ENCODE results near the gene CTIF.
"Not testable (repeated sequence)": the region's sequence is repeated elsewhere in the genome, so short reads cannot be mapped to it uniquely, and the experiment has no call there.

The CTIF gene

GRCh38 chr18:48861181-48861708 lies 322.4 kb downstream of the CTIF start:
- no peak for DNase-seq

- DNase-seq = no peak
These were observed 323.3 kb downstream of the CTIF start for GRCh38 chr18:48862132-48862531.

DNA sequence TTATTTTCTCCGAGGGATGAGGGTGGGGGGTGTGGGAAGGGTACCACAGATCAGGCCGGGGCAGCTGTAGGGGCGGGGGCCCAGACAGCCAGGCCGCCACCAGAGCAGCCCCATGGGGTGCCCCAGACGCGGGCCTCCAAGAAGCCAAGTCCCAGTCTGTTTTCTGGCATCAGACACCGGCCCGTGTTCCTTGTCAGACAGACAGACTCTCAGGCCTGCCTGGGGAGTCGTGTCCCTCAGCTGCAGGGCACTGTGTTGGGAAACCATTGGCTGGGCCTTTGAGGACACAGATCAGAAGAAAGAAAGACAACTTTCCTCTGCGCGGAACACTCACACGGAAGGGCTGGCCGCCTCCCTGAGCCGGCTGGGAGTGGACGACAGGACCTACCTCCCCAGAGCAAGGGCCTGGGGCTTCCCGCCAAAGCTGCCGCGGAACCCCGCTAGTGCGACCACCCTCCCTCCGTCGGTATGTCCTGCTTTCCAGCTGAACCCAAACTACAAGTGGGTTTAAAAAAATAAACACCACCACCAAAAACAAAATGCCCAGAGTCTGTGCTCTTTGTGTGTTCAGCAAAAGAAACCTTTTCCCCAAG lies 323.9 kb downstream of the CTIF start:
- no peak for DNase-seq

DNA sequence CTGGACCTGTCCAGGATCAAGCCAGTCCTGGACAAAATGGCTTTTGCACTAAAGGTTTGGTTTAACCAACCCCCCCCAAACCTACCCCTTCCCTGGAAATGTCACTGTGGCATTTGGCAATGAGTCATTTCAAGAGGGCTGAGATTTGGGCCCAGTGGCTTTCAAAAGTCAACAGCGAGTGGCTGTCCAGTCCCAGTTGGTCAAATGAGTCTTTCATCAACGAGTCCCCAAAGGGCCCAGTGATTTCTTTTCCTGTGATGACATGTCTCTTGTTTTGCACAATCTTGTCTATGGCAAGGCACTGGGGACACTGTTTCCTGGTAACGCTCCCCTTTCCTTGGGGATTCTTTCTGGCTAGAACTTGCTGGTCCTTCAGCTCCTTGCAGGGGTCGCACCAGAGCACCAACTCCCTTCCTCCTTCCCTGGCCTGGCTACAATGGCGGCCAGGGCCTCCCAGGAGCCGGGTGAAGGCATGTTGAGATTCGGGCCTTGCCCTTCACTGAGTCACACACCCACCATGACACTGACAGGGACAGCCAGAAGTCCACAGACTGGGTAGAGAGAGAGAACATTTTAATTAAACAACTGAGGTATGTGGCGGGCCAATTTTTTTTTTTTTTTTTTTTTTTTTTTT lies 324.7 kb downstream of the CTIF start:
- DNase-seq = no peak

DNA sequence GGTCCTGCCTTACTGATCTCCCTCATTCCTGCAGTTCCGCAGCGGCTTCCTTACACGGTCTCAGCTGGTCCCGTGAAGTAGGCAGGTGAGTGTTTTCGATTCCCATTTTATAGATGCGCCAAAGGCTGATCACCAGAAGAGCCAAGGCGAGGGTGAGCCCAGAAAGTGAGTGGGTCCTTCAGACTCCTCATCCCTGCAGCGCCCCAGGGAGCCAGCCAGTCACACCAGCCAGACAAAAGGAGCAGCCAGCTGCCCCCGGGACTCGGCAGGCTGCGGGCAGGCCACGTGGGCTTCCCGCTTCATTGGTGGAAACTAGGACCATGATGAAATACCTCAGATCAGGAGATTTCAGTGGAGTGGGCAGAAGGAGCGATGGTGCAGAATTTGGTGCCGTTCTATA lies 326.0 kb downstream of the CTIF start:
- no peak for DNase-seq

DNA sequence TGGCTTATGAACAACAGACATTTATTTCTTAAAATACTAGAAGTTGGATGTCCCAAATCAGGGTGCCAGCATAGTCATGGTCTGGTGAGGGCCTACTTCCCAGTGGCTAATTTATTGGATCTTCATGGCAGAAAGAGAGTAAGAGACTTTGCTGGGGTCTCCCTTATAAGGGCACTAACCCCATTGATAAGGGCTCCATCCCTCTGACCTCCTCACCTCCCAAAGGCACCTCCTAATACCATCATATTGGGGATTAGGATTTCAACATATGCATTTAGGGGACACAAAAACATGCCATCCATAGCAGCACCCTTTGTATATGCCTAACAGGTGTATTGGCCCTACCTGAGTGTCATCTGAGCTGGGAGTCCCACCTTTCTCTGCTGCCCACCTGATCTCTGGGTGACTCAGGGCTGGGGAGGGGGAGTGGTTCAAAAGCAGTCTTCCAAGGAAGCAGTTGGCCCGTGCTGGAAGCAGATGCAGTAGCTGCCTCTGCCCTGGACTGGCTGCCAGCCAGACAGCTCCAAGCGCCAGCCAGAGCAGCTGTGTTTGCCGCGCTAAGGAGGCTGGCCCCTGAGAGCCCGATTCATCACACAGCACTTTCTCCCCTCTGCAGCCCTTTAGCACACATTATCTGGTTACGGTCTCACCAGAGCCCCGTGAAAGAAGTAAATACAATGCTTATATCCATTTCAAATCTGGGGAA lies 327.4 kb downstream of the CTIF start:
- no peak for DNase-seq

DNA sequence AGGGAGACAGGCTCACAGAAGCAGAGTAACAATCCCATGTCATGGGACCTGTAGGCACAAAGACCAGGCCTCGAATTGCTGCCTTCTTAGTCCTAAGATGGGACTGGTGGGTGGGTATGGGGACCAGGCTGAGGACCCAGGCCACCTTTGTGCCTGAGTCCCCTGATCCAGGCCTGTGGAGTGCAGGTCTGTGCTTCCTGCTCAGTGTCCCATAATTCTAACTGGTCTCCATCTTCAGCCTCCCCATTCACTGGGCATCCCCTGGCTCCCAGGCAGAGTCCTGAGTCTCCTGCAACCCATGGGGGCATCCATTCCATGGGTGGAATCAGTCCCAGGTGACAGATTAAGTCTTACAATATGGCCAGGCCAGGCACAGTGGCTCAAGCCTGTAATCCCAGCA lies 328.0 kb downstream of the CTIF start:
- DNase-seq = no peak

- no peak for DNase-seq
These were observed 329.1 kb downstream of the CTIF start for GRCh38 chr18:48867978-48868377.

DNA sequence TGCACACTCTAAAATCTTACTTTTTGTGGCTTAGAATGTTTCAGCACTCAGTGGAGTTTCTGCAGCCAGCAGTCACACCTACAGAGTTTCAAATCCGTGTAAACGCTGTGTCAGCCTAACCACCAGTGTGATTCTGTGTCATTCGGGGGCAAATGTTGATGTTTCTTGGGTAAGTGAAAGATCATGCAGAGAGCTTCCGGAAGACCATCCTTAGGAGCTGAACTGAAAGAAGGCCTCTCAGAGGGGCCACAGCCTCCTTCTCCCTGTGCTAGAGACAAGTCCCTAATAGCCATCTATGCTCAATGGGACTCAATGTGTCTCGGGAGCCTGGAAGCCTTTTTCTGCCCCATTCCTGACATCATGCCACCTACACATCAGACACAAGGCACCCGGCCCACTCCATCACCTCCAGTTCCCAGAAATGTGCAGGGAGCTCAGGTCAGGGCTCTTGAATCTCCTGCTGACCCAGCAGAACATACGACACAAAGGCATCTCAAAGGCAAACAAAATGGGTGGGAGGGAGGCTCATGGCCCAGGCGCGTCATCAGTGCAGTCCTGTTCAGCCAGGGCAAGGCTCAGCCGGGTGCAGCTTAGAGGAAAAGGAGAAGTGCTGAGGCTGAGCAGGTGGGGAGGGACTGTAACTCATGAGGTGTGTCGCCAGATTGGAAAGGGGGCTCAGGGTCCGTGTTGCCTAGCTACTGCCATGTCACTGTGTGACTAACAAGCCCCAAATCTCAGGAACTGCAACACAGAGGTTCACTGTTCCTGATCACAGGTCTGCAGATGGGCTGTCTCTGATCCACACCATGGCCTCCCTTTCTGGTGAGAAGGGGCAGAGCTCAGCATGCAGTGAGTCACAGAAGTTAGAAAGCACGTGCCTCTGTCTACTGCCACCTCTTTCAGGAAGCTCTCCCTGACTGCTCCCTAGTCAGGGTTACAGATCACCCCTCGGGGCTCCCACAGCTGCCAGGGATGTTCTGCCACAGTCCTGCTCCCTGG lies 329.9 kb downstream of the CTIF start:
- DNase-seq = peak; percentile 37

DNA sequence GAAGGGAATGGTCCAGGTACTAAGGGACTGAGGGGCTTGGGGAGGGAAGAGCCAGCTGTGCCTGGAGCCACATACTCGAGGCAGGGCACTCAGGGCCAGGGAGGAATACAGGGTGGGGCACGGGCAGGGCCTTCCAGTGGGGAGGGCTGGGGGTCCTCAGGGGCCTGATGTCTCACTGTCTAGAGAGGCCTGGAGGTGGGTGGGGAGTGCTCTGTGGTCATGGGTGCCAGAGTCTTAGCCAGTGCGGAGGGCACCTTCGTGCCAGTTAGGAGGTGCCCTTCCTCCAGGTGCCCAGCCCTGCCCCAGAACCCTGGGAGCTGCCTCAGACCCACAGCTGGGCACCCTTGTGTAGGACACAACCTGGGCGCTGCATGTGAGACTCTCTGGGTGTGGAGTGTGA lies 330.8 kb downstream of the CTIF start:
- DNase-seq = no peak

- DNase-seq = not testable (repeated sequence)
These were observed 332.1 kb downstream of the CTIF start for GRCh38 chr18:48870926-48871325.

- DNase-seq = no peak
These were observed 332.7 kb downstream of the CTIF start for GRCh38 chr18:48871391-48872166.

GRCh38 chr18:48872234-48873145 lies 333.7 kb downstream of the CTIF start:
- no peak for DNase-seq

DNA sequence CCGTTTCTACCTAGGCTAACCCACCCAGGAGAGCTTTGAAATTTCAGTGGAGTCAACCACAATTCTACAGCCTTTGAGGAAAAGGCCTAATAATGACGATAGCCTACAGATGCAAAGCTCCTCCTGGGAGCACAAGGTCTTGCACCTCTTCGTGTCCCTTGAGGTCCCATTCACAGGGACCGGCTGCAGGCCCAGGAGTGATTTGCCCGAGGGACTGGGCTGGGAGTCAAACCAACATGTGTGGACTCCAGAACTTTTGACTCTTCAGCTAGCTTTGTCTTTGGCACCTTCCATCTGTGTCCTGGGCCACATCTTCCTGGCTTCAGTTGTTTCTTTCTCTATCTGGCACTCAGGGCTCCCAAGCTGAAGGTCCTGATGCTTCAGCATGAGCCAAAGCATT lies 335.4 kb downstream of the CTIF start:
- no peak for DNase-seq

DNA sequence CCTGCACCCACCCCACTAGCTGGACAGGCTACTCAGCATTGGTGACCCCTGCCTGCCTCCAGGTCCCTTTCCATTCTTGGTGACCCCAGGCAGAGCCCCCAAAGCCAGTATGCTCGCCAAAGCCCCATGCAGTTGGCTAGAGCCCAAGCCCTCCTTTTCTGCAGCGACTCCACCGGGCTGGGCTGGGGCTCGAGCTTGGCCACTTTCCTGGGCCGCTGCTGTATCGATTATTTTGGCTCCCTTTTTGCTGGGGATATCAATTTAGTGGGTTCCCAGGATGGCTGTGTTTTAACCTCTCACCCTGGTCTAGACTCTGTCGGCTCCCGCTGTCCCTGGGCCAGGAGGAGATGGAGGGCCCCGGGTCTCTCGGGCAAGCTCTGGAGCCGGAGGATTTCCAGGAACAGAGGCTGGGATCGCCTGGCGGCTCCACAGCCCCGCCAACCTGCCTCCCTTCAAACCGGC lies 335.9 kb downstream of the CTIF start:
- DNase-seq = no peak

DNA sequence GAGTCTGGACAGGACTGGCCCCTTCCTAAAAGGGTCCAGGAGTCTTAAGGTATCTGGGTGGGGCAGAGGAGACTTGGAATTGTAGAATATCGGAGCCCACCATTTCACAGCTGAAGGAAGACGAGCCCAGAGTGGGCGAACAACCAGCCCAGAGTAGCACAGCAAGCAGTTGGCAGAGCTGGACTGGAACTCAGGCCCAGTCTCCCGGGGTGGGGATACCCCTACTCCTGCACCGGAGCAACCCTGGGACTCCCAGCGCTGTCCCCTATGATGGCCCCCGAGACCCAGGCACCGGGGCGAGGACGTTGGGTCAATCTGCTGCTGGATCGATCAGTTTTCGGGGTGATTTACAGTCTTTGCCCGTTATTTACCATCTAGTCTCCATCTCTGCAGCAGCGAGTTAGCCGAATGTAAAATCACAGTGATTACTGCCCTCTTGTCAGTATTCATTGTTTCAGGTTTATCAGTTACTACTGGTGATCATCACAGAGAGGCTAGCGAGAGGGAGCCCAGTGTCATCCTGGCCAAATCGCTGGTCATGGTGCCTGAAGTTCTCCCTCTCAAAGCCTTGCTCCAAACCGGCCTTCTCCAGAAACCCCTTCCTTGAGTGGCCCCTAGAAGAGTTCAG lies 336.6 kb downstream of the CTIF start:
- DNase-seq = no peak

DNA sequence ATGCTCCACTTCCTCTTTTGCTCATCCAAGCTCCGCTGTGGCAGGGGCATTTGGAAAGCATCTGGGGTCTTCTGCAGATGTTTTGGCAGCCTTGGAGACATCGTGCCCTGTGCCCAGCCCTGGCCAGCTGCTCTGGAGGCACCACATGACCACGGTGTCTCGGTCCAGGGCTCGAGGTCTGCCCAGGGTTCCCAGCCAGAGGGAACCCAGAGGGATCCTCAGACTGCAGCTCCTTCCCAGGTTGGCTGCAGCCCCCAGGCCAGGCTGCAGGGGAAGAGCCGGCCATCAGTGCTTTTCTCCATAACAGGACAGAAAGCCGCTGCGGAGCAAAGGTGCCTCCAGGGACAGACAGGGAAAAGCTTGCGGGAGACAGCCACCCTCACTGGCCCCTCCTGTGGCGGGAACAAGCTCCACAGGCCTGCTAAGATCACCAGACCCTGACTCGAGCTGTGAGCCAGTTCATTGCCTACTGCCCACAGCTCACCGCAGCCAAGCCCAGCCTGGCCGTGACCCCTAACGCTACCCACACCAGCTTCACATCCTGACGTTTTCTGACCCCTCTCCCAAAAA lies 337.2 kb downstream of the CTIF start:
- DNase-seq = no peak

GRCh38 chr18:48876590-48876989 lies 337.8 kb downstream of the CTIF start:
- DNase-seq = no peak

- DNase-seq = no peak
These were observed 339.1 kb downstream of the CTIF start for GRCh38 chr18:48877941-48878340.

GRCh38 chr18:48878471-48878870 lies 339.6 kb downstream of the CTIF start:
- no peak for DNase-seq

Data from stimulated activated CD4-positive, alpha-beta T cell treated with anti-CD3 and anti-CD28 coated beads, Interleukin-4, amount 100 ng/mL, for 1 hour (primary cell).